A549 treated with GW870086 at 1 μM for 4 hours (cell line): ENCODE results near the gene RPL6. TPM values are rescaled to one million over a fixed set of nuclear protein-coding genes. Genes with fewer than 3 reads are reported as not detected.

ENCODE experiments used
- total RNA-seq: library from RNA; stranded (reverse); fragments of 200-300 nt; extraction: Qiagen RNA extraction; gene quantifications from 5 replicates; pipeline ENCODE4 v1.2.3, GENCODE V29; 2022; ENCODE audit warnings: low read depth

RPL6 gene
- 2,146 to 2,375 TPM (median 2,166 TPM) in 5 replicates for total RNA-seq

DNA sequence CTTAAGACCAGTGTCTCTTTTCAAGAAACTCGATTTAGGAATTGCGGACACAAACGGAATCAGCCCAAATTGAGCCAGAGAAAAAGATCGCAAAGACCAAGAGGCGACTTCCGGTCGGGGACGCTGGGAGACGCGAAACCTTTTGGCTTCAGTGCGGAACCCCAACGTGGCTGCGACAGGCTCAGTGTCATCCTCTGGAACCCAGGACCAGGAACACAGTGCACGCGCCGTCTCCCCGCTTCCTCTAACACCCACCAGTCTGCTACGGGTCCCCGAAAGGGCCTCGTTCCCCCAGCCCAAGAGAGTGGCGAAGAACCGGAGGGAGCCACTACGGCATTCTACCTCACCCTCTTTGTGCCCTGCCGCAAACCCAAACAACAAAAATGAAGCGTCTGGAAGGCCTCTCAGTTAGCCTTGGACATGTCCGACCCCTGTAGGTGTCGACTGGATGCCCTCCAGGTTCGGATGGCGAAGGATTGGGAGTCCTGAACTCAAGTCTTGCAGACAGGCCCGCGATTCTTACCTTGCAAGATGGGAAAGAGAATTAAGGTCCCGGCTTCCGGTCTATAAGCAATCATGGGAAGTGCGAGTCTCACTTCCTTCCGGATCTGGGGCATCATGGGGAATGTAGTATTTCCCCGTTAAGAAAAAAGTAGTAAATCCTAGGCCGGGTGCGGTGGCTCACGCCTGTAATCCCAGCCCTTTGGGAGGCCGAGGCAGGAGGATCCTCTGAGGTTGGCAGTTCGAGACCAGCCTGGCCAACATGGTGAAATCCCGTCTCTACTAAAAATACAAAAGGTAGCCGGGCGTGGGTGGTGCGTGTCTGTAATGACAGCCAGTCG is at the start of gene RPL6:
Gene RPL6, minus strand, starts transcription at position 542 of the 842 bp plus-strand sequence. CDS start 949 bp downstream, outside the sequence.

DNA sequence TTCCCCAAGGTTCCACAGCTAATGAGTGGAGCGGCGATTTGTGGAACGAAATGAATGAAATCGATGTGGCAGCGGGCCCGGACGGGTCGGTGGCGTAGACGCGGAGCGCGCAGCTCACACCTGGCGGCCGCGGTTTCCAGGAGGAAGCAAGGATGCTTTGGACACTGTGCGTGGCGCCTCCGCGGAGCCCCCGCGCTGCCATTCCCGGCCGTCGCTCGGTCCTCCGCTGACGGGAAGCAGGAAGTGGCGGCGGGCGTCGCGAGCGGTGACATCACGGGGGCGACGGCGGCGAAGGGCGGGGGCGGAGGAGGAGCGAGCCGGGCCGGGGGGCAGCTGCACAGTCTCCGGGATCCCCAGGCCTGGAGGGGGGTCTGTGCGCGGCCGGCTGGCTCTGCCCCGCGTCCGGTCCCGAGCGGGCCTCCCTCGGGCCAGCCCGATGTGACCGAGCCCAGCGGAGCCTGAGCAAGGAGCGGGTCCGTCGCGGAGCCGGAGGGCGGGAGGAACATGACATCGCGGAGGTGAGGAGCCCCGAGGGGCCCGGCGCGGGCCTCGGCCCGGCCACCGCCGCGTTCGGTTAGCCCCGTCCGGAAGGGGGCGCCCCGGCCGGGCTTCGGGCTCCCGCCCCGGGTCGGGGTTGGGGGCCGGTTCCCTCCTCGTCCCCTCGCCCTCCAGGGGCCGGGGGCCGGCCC is 9.3 kb upstream of the RPL6 start, which contains the start of gene PTPN11:
Gene PTPN11, plus strand, starts transcription at position 340 of the 689 bp plus-strand sequence. Its CDS starts 165 bp downstream, at position 505.

DNA sequence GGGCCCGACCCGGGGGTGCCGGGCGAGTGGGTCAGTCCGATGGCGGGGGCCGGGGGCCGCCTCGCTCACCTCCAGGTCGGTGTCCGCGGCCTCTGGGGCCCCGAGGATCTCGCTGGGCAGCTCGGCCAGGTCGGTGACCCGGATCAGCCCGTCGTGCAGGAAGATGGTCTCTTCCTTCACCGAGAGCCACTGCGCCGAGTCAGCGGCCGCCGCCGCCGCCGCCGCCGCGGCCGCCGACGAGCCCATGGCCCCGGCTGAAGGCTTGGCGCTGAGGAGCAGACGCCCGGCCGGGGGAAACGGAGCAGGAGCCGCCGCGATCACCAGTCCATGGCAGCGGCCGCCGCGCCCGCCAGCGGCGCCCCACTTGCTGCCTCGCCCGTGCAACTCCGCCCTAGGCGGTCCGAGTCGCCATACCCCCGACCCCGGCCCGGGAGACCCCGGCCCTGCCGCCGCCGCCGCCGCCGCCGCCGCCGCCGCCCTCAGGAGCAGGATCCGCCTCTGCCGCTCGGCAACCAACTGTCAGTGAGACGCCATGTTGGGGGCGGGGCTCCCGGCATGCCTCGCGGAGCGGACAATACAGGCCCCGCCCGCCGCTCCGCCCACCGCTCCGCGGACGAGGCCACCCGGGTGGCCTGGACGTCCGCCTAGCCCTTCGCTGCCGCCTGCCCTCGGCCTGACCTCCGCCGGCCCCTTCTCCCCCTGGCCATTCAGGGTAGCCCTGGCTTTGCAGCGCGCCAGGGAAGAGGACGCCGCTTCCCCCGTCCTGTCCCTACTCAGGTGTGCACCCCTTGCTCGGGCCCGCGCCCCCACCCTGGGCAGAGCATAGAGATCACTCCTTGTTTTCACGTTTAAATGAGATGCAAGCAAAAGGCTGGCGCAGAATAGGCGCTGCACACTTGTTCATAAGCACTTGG is 27.3 kb downstream of the RPL6 start, which contains the start of gene HECTD4:
Gene HECTD4, minus strand, starts transcription at position 549 of the 914 bp plus-strand sequence. Its CDS starts 303 bp downstream, at position 246.

Other genes with a start within 250 kb of the RPL6 start
- 11.6 to 14.4 TPM (median 14.2 TPM) in 5 replicates for gene HECTD4, start 27.2 kb downstream of the RPL6 start, total RNA-seq
- gene PTPN11, start 9.3 kb upstream of the RPL6 start, total RNA-seq: 38.7 to 61.1 TPM (median 53.3 TPM) in 5 replicates